ENCODE measurements around the gene GNG7. TPM values are rescaled to one million over a fixed set of nuclear protein-coding genes. Genes with fewer than 3 reads are reported as not detected.

Gene GNG7
- total RNA-seq, 1 donor = not detected

GRCh38 chr19:2721570-2722540 is 19.4 kb upstream of the GNG7 start:
- TF ChIP-seq CTCF (IDR thresholded peaks at IDR 0.05; ENCODE audit: insufficient read depth, low read depth, low read length) = no peak
- H3K4me3 ChIP-seq (ENCODE audit: low read depth, low read length) = peak overlapping the region; percentile 10
- DNase-seq (ENCODE audit: low read depth) = no peak

GRCh38 chr19:2720777-2721569 is 18.5 kb upstream of the GNG7 start, which contains the start of gene DIRAS1:
Gene DIRAS1, minus strand, starts transcription at chr19:2721372. Its CDS starts 3,566 bp downstream, at chr19:2717806.
- TF ChIP-seq CTCF (IDR thresholded peaks at IDR 0.05; ENCODE audit: insufficient read depth, low read depth, low read length) = no peak
- no peak for DNase-seq (ENCODE audit: low read depth)
- peak within 1 kb of the TSS; percentile 10 for H3K4me3 ChIP-seq (ENCODE audit: low read depth, low read length)

GRCh38 chr19:2719920-2720776 is 17.7 kb upstream of the GNG7 start:
- no peak for TF ChIP-seq CTCF (IDR thresholded peaks at IDR 0.05; ENCODE audit: insufficient read depth, low read depth, low read length)
- H3K4me3 ChIP-seq (ENCODE audit: low read depth, low read length) = no peak overlapping the region
- DNase-seq (ENCODE audit: low read depth) = no peak

GRCh38 chr19:2719232-2719735 is 16.8 kb upstream of the GNG7 start:
- TF ChIP-seq CTCF (IDR thresholded peaks at IDR 0.05; ENCODE audit: insufficient read depth, low read depth, low read length) = no peak
- no peak overlapping the region for H3K4me3 ChIP-seq (ENCODE audit: low read depth, low read length)
- DNase-seq (ENCODE audit: low read depth) = no peak

- no peak for DNase-seq (ENCODE audit: low read depth)
- H3K4me3 ChIP-seq (ENCODE audit: low read depth, low read length) = no peak overlapping the region
- no peak for TF ChIP-seq CTCF (IDR thresholded peaks at IDR 0.05; ENCODE audit: insufficient read depth, low read depth, low read length)
Measured at GRCh38 chr19:2717638-2718541, 15.4 kb upstream of the GNG7 start.
